ENCODE measurements around the gene PTGFRN.
"Not testable (repeated sequence)": the region's sequence is repeated elsewhere in the genome, so short reads cannot be mapped to it uniquely, and the experiment has no call there.

The PTGFRN gene

GRCh38 chr1:116918714-116919357 lies 9.1 kb downstream of the PTGFRN start:
- DNase-seq: no peak

GRCh38 chr1:116919802-116920201 lies 10.1 kb downstream of the PTGFRN start:
- no peak for DNase-seq

GRCh38 chr1:116920211-116920610 lies 10.5 kb downstream of the PTGFRN start:
- DNase-seq: no peak

- DNase-seq: no peak
These were observed 11.7 kb downstream of the PTGFRN start for GRCh38 chr1:116921301-116921885.

GRCh38 chr1:116921937-116922336 lies 12.2 kb downstream of the PTGFRN start:
- no peak for DNase-seq

GRCh38 chr1:116923421-116923820 lies 13.7 kb downstream of the PTGFRN start:
- no peak for DNase-seq

- no peak for DNase-seq
These were observed 17.5 kb downstream of the PTGFRN start for GRCh38 chr1:116927049-116927798.

GRCh38 chr1:116929961-116930592 lies 20.4 kb downstream of the PTGFRN start:
- DNase-seq: no peak

- DNase-seq: no peak
These were observed 21.6 kb downstream of the PTGFRN start for GRCh38 chr1:116931016-116931918.

- no peak for DNase-seq
These were observed 24.1 kb downstream of the PTGFRN start for GRCh38 chr1:116933606-116934515.

- no peak for DNase-seq
These were observed 25.0 kb downstream of the PTGFRN start for GRCh38 chr1:116934586-116935207.

GRCh38 chr1:116938216-116938615 lies 28.5 kb downstream of the PTGFRN start:
- no peak for DNase-seq

GRCh38 chr1:116939780-116940543 lies 30.2 kb downstream of the PTGFRN start:
- not testable (repeated sequence) for DNase-seq

- DNase-seq: no peak
These were observed 31.3 kb downstream of the PTGFRN start for GRCh38 chr1:116940814-116941599.

GRCh38 chr1:116941670-116942069 lies 32.0 kb downstream of the PTGFRN start:
- DNase-seq: no peak

- no peak for DNase-seq
These were observed 32.6 kb downstream of the PTGFRN start for GRCh38 chr1:116942344-116942743.

GRCh38 chr1:116943438-116943837 lies 33.7 kb downstream of the PTGFRN start:
- no peak for DNase-seq

GRCh38 chr1:116944613-116945012 lies 34.9 kb downstream of the PTGFRN start:
- DNase-seq: no peak

GRCh38 chr1:116945421-116945820 lies 35.7 kb downstream of the PTGFRN start:
- DNase-seq: no peak
